ENCODE data around the gene LRRK2. TPM values are rescaled to one million over a fixed set of nuclear protein-coding genes. Genes with fewer than 3 reads are reported as not detected.
A peak's percentile ranks its signal among the peaks of the same experiment; 100 is the strongest.
"Not testable (repeated sequence)": the region's sequence is repeated elsewhere in the genome, so short reads cannot be mapped to it uniquely, and the experiment has no call there.

LRRK2 gene
- total RNA-seq, 2 donors from 2014 or later: 1.7 to 3.6 TPM

DNA sequence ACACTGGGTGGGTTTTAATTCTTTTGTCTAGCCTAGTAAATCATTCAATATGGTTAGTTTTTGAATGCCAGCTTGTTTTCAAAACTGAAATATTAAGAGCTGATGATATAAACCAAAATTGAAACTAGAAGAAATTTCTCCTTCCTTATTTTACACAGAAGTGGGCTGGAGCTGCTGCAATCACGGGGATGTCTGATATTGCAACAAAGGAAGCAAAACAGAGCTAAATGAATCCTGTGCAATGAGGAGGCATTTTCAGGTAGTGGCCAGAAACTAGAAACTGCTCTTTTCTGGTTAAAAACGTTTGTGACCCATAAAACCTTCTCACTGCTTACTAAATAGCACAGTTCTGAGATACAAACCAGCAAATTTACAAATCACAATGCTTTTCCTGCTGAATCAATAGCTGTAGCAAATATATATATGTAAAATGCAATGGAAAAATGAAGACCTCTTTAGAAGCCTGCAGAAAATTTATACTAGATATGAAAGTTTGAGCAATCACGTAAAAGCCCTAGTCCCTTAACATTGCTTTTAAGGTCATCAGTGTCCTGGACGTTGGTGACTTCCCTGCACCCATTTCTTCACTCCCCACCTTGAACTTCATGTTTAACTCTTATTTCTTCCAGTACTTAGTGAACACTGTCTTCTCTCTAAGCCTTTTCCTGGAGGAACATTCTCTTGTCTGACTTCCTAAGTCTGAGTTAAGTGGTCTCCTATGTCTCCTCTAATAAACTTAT, 15.9 kb upstream of the LRRK2 start:
- intact Hi-C loops (cut with DNase I, micrococcal nuclease): no loop called here
- ATAC-seq (no peak), DNase-seq (no peak)

DNA sequence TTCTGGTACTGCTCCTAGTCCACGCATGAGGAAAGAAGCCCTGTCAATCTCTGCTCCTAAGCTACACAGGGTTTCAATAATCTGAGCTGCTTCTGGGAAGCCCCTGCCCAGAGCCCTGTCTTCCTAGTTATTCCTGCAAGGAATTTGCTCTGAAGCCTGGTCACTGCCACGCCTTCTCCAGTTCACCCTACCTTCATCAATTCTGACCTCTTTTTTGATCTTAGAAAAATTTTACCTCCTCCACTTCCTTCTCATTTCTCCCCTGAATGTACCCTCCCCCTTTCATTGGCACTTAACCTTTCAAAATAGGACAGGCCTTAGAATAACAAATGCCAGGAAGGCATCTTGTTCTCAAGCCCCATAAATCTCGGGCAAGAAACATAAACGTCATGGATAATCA, 14.9 kb upstream of the LRRK2 start:
- intact Hi-C loops (cut with DNase I, micrococcal nuclease): no loop called here
- DNase-seq (no peak), ATAC-seq (no peak)

DNA sequence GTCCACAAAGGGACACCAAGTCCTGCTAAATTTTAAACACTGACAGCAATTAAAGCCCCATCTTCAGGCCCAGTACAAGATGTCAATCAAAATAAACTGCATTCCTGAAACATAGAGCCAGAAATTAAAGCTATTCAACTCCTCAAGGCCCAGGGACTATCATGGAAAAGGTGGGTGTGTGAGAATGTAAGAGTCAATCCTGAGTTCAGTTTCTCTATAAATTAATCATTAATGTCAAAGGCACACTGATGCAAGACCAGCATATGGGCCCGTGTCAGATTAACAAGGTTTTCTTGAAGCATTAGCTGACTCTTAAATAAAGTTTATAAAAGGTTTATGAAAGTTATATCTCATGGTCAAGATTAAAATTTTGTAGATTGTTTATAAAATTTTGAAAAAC, 13.6 kb upstream of the LRRK2 start:
- intact Hi-C loops (cut with DNase I, micrococcal nuclease); ATAC-seq; DNase-seq: not testable (repeated sequence)

- intact Hi-C loops (cut with DNase I, micrococcal nuclease): no loop called here
- DNase-seq: no peak
- ATAC-seq: no peak
Observed at GRCh38 chr12:40212566-40212965, 12.2 kb upstream of the LRRK2 start.

GRCh38 chr12:40215982-40216381, 8.8 kb upstream of the LRRK2 start:
- DNase-seq (no peak), ATAC-seq (no peak)
- intact Hi-C loops (cut with DNase I, micrococcal nuclease): no loop called here

DNA sequence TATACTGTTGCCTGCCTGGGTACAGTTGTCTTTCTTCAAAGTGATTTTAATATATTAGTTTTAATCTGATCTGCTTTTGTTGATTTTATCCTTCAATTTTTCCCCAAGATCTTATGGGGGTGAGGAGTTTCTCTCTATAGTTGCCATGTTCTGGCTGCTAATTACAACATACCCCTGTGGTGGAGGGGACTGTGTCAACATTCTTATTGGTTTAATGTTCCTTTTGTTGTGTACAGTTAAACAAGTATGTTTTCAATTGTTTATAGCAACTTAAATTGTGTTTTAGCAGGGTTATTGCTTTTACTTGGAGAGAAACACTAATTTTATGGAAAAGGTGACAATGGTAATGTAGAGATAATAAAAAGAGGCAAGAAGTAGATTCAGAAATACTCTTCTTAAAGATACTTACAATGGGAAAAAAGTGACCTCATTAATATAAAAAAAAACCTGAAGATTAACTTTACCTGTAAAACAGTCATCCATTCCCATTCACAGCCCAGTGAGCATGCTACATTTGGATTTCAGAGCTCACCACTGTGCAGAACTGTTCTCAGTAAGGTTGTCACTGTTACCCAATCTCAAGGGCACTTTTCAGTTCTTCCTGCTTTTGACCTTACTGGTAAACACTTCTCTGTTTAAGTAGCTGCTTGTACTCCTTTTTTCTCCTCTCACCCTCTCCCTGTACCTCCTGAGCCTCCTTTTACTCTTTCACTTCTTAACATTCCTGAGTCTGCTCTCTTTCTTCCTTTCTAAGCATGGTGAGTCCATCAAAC, 8.1 kb upstream of the LRRK2 start:
- ATAC-seq: no peak
- intact Hi-C loops (cut with DNase I, micrococcal nuclease): no loop called here
- DNase-seq: no peak

DNA sequence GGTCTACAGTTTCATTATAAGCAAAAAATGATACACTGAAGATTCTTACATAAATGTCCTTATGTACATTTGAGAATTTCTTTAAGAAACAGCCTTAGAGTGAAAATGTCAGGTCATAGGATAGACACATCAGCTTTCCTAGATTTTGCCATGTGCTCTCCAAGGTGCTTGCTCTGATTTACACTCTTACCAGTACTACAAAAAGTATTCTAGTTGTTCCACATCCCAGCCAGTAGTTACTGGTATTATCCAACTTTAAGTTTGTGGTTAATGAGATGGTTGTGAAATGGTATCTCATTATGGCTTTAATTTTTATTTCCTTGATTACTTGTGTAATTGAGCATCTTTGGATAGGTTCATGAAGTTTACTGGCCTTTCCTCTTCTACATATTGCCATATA, 5.0 kb upstream of the LRRK2 start:
- no peak for ATAC-seq
- no peak for DNase-seq
- intact Hi-C loops (cut with DNase I, micrococcal nuclease): no loop called here

DNA sequence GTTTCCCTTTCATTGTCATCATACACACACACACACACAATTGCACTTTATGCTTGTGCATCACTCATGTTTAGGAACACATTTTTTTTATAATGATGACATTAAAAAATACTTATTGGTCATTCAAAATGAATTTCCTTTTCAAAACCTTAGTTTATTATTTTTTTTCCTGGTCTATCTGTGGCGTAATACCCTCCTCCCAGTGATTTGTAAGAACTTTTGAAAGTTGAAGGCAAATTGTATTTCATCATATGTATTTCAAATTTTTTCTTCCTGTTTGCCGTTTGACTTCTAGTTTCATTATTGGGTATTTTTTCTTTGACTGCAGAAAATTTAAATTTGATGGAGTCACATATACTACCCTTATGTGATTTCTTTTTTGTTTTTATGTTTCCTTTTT, 2.5 kb upstream of the LRRK2 start:
- DNase-seq (no peak), ATAC-seq (no peak)
- intact Hi-C loops (cut with DNase I, micrococcal nuclease): no loop called here

DNA sequence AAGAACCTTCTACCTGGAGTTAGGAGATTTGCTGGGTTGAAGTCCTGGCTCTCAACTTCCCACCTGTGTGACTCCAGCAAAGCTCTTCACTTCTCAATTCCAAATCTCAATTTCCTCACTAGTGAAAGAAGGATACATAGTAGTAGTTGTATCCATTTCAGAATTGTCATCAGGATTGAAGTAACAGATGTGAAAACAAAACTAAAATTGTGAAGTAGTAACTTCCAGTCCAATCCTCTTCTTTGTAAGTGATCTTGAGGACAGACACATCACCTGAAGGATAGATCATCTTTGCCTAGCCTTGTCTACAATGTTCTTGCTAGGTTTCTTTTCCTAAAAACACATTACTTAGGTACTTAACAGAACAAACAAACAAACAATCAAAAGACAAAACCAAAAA, 1.2 kb upstream of the LRRK2 start:
- no peak for DNase-seq
- ATAC-seq: no peak
- intact Hi-C loops (cut with DNase I, micrococcal nuclease): no loop called here

DNA sequence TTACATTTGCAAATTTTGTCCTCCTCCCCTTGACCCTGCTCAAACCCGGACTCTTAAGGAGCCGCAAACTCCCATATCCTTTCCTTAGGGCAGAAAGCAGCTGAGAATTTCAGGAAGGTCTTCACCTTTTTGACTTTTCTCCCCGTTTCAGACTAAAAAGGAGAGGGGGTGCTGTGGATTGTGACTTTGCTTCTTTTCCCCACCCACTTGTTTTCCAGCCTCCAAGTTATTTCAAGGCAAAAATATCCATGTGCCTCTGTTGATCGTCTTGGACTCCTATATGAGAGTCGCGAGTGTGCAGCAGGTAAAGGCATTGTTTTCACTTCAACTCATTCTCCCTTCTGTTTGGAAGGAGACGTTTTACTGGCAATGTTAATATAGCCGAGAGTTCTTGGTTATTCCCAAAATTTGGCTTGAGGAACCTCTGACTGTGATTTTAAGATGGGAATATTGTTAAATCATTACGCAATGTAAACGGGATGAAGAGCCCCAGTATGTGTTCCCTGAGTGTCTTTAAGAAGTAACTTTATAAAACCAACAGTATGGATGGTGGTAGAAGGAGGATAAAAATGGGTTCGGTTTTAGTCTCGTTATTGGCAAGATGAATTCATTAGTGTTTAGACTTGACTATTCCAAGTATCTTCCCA, 663 bp downstream of the LRRK2 start:
- ATAC-seq (no peak), DNase-seq (no peak)
- intact Hi-C loops (cut with DNase I, micrococcal nuclease): no loop called here

DNA sequence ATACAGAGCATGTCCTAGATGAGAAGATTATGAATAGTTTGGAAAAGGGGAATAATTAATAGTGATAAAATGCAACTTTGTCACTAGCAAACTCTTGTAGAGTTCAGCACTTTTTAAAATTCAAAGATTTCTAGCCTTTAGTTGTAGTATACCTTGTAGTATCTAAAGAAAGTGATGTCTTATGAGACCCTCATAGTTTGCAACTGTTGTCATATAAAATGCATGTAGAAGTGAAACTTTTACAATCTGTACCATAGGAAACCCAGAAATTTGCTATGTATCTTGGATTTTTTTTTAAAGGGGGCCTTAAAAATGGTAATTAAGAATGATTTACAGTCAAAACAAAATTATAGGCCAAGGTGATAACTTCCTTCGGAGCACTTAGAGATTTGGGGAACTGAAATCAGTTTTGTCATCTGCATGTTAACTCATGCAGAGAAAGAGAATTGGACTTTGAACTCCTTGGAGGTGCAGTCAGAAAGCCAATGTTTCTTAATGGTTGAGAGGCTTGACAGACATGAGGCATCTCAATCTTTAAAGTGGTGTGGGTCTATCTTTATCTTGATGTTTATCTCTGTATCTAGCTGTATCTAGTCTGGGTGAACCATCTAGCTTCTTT, 1.3 kb downstream of the LRRK2 start:
- intact Hi-C loops (cut with DNase I, micrococcal nuclease): no loop called here
- DNase-seq (no peak), ATAC-seq (no peak)

- intact Hi-C loops (cut with DNase I, micrococcal nuclease): no loop called here
- ATAC-seq (no peak), DNase-seq (peak in 1 of 2 donors; percentile 31)
Observed at GRCh38 chr12:40226705-40227104, 1.9 kb downstream of the LRRK2 start.

DNA sequence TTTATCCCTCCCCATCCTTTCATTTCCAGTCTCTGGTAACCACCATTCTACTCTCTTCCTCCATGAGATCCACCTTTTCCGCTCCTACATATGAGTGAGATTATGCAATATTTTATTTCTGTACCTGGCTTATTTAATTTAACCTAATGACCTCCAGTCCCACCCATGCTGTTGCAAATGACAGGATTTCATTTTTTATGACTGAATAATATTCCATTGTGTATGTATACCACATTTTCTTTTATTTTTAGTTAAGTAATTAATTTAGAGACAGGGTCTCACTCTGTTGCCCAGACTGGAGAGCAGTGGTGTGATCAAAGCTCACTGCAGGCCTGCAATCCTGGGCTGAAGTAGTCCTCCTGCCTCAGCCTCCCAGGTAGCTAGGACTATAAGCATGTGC, 2.6 kb downstream of the LRRK2 start:
- intact Hi-C loops (cut with DNase I, micrococcal nuclease): no loop called here
- no peak for ATAC-seq
- DNase-seq: no peak

DNA sequence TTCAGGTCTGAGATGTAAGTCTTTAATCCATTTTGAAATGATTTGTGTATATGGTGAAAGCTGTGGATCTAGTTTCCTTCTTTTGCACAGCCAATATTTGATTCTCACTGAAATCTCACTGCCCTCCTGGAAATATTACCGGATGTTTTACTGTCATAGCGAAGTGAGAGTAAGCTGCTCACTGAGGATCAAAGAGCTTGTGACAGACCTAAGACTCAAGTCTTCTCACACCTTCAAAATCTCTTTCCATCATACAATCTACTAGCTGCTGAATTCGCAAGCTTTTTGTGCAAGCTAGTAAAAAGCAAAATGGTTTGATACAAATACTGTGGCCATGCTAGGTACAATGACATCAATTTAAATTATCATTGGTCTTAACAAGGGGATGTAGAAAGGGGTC, 3.9 kb downstream of the LRRK2 start:
- ATAC-seq (no peak), DNase-seq (no peak)
- intact Hi-C loops (cut with DNase I, micrococcal nuclease): no loop called here

DNA sequence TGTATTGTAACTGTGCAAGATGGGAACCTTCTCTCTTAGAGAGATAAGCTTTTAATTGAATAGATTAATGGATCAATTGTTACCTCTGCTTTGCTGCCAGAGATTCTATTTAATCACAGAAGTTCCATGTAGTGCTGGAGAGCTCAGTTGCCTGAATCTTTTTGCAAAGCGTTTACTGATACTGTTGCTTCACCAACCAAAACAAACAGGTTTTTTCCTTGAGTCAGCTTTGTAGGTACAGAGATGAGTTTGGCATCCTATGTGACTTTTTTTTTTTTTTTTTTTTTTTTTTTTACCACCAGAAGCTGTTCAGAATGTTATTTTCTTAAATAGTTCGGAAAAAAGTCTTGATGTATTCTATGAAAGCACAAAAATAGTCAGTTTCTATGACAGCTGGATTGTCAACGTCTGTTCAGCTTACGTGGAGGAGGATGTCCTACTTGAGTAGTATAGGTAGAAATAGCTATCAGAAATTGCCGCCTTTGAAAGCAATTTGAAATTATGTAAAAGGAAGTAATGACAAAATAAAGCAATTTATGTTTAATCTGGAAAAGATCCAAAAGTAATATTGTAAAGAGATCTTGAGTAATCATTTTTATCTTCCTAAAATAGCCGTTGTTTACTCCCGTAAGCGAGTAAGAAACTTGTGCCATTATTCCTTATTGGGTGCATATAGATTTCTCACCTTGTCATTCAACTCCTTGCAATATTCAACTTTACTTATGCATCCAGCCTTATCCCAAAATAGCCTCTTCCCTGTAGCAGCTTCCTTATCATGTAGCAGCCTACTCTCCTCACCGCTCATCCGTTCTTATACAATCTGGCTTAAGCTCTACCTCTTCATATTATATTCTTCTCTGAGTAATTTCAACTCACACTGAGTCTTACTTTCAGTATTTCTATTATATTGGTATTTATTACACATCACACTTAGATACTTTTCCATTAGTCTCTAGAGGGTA, 5.2 kb downstream of the LRRK2 start:
- ATAC-seq (no peak), DNase-seq (no peak)
- intact Hi-C loops (cut with DNase I, micrococcal nuclease): no loop called here

DNA sequence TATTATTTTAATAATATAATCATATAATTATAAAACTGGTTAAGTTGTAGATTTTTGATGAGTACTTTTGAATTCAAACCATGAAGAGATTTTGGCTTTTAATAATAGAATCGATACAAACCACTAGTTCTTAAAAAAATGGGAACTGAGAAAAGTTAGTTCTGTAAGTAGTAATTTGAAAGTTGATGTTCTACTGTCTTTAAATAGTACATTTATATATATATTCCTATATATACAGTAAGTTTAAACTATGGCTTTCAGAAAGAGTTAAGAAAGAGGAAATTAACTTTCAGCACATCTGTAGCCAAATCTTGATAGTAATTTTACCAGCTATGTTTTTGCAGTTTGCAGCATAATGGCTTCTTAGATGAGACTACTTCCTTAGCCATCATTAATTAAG, 7.8 kb downstream of the LRRK2 start:
- ATAC-seq: no peak
- no peak for DNase-seq
- intact Hi-C loops (cut with DNase I, micrococcal nuclease): no loop called here

DNA sequence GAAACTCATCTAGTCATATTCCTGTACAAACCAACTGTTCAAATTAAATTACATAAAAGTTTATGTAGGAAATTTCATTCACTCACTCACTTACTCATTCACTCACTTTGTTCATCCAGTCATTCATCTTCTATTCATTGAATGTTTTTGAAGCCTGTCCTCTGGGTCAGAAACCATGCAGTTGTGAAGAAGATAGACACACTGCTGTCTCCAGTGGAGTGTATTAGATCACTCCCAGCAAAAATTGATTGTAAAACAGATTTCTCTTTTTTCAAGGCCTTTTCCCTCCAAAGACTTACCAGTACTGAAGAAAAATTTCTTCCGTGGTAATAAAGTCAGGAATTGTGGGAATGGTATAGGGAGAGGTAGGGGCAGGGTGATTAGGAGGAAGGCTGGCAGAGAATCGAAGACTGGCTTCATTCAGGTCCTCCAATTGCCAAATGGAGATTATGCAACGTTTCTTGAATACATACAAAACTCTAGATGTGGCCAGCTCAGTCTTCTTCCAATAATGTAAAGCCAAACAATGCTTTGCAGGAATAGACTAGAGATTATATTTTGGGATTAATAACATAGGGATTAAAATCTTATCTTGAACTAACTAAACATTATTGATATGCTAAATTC, 9.1 kb downstream of the LRRK2 start:
- intact Hi-C loops (cut with DNase I, micrococcal nuclease): no loop called here
- DNase-seq (no peak), ATAC-seq (no peak)

GRCh38 chr12:40236357-40236850, 11.6 kb downstream of the LRRK2 start:
- DNase-seq: no peak
- intact Hi-C loops (cut with DNase I, micrococcal nuclease): no loop called here
- no peak for ATAC-seq

Data from left colon (tissue), 2 donors.